BLaER1 treated with 17β-estradiol and CSF1 and Interleukin-3, amounts not matched to agents 10 nM and 100 nM (cell line): ENCODE data around the gene AMN.

ENCODE experiments used
- H3K27ac ChIP-seq, 11 experiments: shearing (Covaris generic); formaldehyde crosslinking; 2 replicates each; pipeline ENCODE4 v1.8.1; 2022
- H3K27me3 ChIP-seq, 11 experiments: shearing (Covaris generic); formaldehyde crosslinking; 2 replicates each; pipeline ENCODE4 v1.8.1; 2022
- H3K36me3 ChIP-seq, 11 experiments: shearing (Covaris generic); formaldehyde crosslinking; 2 replicates each; pipeline ENCODE4 v1.8.1; 2022
- H3K4me1 ChIP-seq, 10 experiments: shearing (Covaris generic); formaldehyde crosslinking; 2 replicates each; pipeline ENCODE4 v1.8.1; 2022
- H3K4me2 ChIP-seq, 11 experiments: shearing (Covaris generic); formaldehyde crosslinking; 2 replicates each; pipeline ENCODE4 v1.8.1; 2022
- H3K4me3 ChIP-seq, 10 experiments: shearing (Covaris generic); formaldehyde crosslinking; 2 replicates each; pipeline ENCODE4 v1.8.1; 2022
- H3K9ac ChIP-seq, 11 experiments: shearing (Covaris generic); formaldehyde crosslinking; 2 replicates each; pipeline ENCODE4 v1.8.1; 2022
- H3K9me3 ChIP-seq, 11 experiments: shearing (Covaris generic); formaldehyde crosslinking; replicated peaks in 1 of 11; 2 replicates each; pipeline ENCODE4 v1.8.1; 2022
- H4K20me1 ChIP-seq, 11 experiments: shearing (Covaris generic); formaldehyde crosslinking; 2 replicates each; pipeline ENCODE4 v1.8.1; 2022
- Cebpa-rat ChIP-seq, 11 experiments: shearing (Covaris generic); IDR thresholded peaks; 2 replicates each; pipeline ENCODE4 v1.8.1; 2022

The AMN gene

GRCh38 chr14:102965282-102965681, 42.8 kb downstream of the AMN start:
- Histone ChIP-seq H3K27ac (no peak overlapping the region), H3K9ac (no peak overlapping the region), H3K36me3 (peaks cover 14 to 97% (median 36%) of the 10 kb centered on the region in 11 experiments; a peak in 18 of 22 replicates), H3K4me1 (peaks cover 0 to 12% (median 6%) of the 10 kb centered on the region in 10 experiments; a peak in 10 of 20 replicates), H3K4me3 (no peak overlapping the region), H4K20me1 (no peaks in the 10 kb centered on the region; a peak in 1 of 22 replicates), H3K27me3 (no peaks in the 10 kb centered on the region), H3K9me3 (no peaks in the 10 kb centered on the region), H3K4me2 (no peak overlapping the region)
- TF ChIP-seq Cebpa-rat (IDR thresholded peaks at IDR 0.05) = no peak

GRCh38 chr14:102965971-102966655, 43.6 kb downstream of the AMN start:
- H4K20me1 ChIP-seq = no peaks in the 10 kb centered on the region; a peak in 1 of 22 replicates
- TF ChIP-seq Cebpa-rat (IDR thresholded peaks at IDR 0.05) = no peak
- H3K9ac ChIP-seq = no peak overlapping the region
- no peak overlapping the region for H3K4me3 ChIP-seq
- H3K36me3 ChIP-seq = peaks cover 14 to 96% (median 36%) of the 10 kb centered on the region in 11 experiments; a peak in 18 of 22 replicates
- H3K27ac ChIP-seq = no peak overlapping the region
- no peaks in the 10 kb centered on the region for H3K27me3 ChIP-seq
- peaks cover 0 to 17% (median 7%) of the 10 kb centered on the region in 10 experiments; a peak in 10 of 20 replicates for H3K4me1 ChIP-seq
- H3K9me3 ChIP-seq = no peaks in the 10 kb centered on the region
- no peak overlapping the region for H3K4me2 ChIP-seq

- no peak overlapping the region for H3K9ac ChIP-seq
- no peak for TF ChIP-seq Cebpa-rat (IDR thresholded peaks at IDR 0.05)
- no peaks in the 10 kb centered on the region for H3K9me3 ChIP-seq
- peaks cover 0 to 3% (median 0%) of the 10 kb centered on the region in 11 experiments; a peak in 2 of 22 replicates for H4K20me1 ChIP-seq
- H3K4me3 ChIP-seq = no peak overlapping the region
- H3K27ac ChIP-seq = no peak overlapping the region
- H3K4me2 ChIP-seq = no peak overlapping the region
- H3K27me3 ChIP-seq = no peaks in the 10 kb centered on the region
- peaks cover 0 to 17% (median 7%) of the 10 kb centered on the region in 10 experiments; a peak in 10 of 20 replicates for H3K4me1 ChIP-seq
- H3K36me3 ChIP-seq = peaks cover 14 to 96% (median 43%) of the 10 kb centered on the region in 11 experiments; a peak in 18 of 22 replicates
Observed at GRCh38 chr14:102966681-102967505, 44.4 kb downstream of the AMN start.

- Histone ChIP-seq H4K20me1 (peaks cover 0 to 4% (median 0%) of the 10 kb centered on the region in 11 experiments; a peak in 2 of 22 replicates), H3K36me3 (peaks cover 8 to 93% (median 43%) of the 10 kb centered on the region in 11 experiments; a peak in 18 of 22 replicates), H3K9me3 (no peaks in the 10 kb centered on the region)
Observed at GRCh38 chr14:102967506-102967795, 45.0 kb downstream of the AMN start.

GRCh38 chr14:102968306-102968705, 45.8 kb downstream of the AMN start:
- Histone ChIP-seq H3K27ac (no peak overlapping the region), H3K4me3 (no peak overlapping the region), H3K4me1 (peaks cover 0 to 20% (median 7%) of the 10 kb centered on the region in 10 experiments; a peak in 10 of 20 replicates), H3K9ac (no peak overlapping the region), H4K20me1 (peaks cover 0 to 4% (median 0%) of the 10 kb centered on the region in 11 experiments; a peak in 2 of 22 replicates), H3K9me3 (no peaks in the 10 kb centered on the region), H3K27me3 (no peaks in the 10 kb centered on the region), H3K4me2 (no peak overlapping the region), H3K36me3 (peaks cover 6 to 87% (median 39%) of the 10 kb centered on the region in 11 experiments; a peak in 17 of 22 replicates)
- TF ChIP-seq Cebpa-rat (IDR thresholded peaks at IDR 0.05) = no peak

More at GRCh38 chr14:102967506-102967795, 45.0 kb downstream of the AMN start:
- Histone ChIP-seq H3K27ac (no peak overlapping the region), H3K4me3 (no peak overlapping the region), H3K27me3 (no peaks in the 10 kb centered on the region), H3K4me2 (no peak overlapping the region), H3K9ac (no peak overlapping the region), H3K4me1 (peaks cover 0 to 17% (median 7%) of the 10 kb centered on the region in 10 experiments; a peak in 10 of 20 replicates)
- TF ChIP-seq Cebpa-rat (IDR thresholded peaks at IDR 0.05) = no peak

- no peaks in the 10 kb centered on the region for H3K9me3 ChIP-seq
- H3K27ac ChIP-seq = no peak overlapping the region
- H3K36me3 ChIP-seq = peaks cover under 1 to 83% (median 37%) of the 10 kb centered on the region in 11 experiments; a peak in 17 of 22 replicates
- H3K4me3 ChIP-seq = no peak overlapping the region
- TF ChIP-seq Cebpa-rat (IDR thresholded peaks at IDR 0.05) = no peak
- peaks cover 0 to 29% (median 16%) of the 10 kb centered on the region in 10 experiments; a peak in 18 of 20 replicates for H3K4me1 ChIP-seq
- peak overlapping the region in 3 of 11 experiments; percentile 35 to 45 (median 44); a peak in 3 of 22 replicates for H3K4me2 ChIP-seq
- no peak overlapping the region for H3K9ac ChIP-seq
- H4K20me1 ChIP-seq = peaks cover 0 to 13% (median 0%) of the 10 kb centered on the region in 11 experiments; a peak in 3 of 22 replicates
- no peaks in the 10 kb centered on the region for H3K27me3 ChIP-seq
Observed at GRCh38 chr14:102969060-102969791, 46.8 kb downstream of the AMN start.

- peaks cover 0 to 14% (median 0%) of the 10 kb centered on the region in 11 experiments; a peak in 4 of 22 replicates for H4K20me1 ChIP-seq
- no peak for TF ChIP-seq Cebpa-rat (IDR thresholded peaks at IDR 0.05)
- no peaks in the 10 kb centered on the region for H3K9me3 ChIP-seq
- no peak overlapping the region for H3K4me3 ChIP-seq
- H3K9ac ChIP-seq = no peak overlapping the region
- H3K4me2 ChIP-seq = peak overlapping the region in 5 of 11 experiments; percentile 12 to 45 (median 35); a peak in 8 of 22 replicates
- no peak overlapping the region for H3K27ac ChIP-seq
- H3K4me1 ChIP-seq = peaks cover 1 to 36% (median 21%) of the 10 kb centered on the region in 10 experiments; a peak in 18 of 20 replicates
- no peaks in the 10 kb centered on the region for H3K27me3 ChIP-seq
- H3K36me3 ChIP-seq = peaks cover 0 to 76% (median 37%) of the 10 kb centered on the region in 11 experiments; a peak in 16 of 22 replicates
Observed at GRCh38 chr14:102969901-102970300, 47.4 kb downstream of the AMN start.

GRCh38 chr14:102970496-102970895, 48.0 kb downstream of the AMN start:
- Histone ChIP-seq H3K36me3 (peaks cover 0 to 71% (median 36%) of the 10 kb centered on the region in 11 experiments; a peak in 16 of 22 replicates), H3K9ac (no peak overlapping the region), H3K27me3 (no peaks in the 10 kb centered on the region), H3K9me3 (no peaks in the 10 kb centered on the region), H3K4me2 (peak overlapping the region in 4 of 11 experiments; percentile 12 to 45 (median 24); a peak in 2 of 22 replicates), H4K20me1 (peaks cover 0 to 14% (median 0%) of the 10 kb centered on the region in 11 experiments; a peak in 4 of 22 replicates), H3K27ac (no peak overlapping the region), H3K4me1 (peaks cover 3 to 42% (median 27%) of the 10 kb centered on the region in 10 experiments; a peak in 19 of 20 replicates), H3K4me3 (no peak overlapping the region)
- TF ChIP-seq Cebpa-rat (IDR thresholded peaks at IDR 0.05) = no peak
